Keratinocyte (primary cell): ENCODE measurements around the gene POLD4. TPM values are rescaled to one million over a fixed set of nuclear protein-coding genes. Genes with fewer than 3 reads are reported as not detected.
"Not testable (repeated sequence)": the region's sequence is repeated elsewhere in the genome, so short reads cannot be mapped to it uniquely, and the experiment has no call there.

ENCODE experiments used
- DNase-seq: peaks from one replicate; pipeline ENCODE4 v3.0.0-alpha.2; 2011; ENCODE audit warnings: low read depth, missing footprints, low spot score
- FAIRE-seq: peaks from 2 replicates; lab custom pipeline; 2011; peaks lifted over from hg19 to GRCh38; lab: Jason Lieb, UNC
- H2AFZ ChIP-seq: 2 replicates; pipeline ENCODE4 v1.6.0; 2012; ENCODE audit warnings: low read length, control low read depth, inconsistent platforms; ENCODE audit not compliant: control insufficient read depth
- H3K27ac ChIP-seq: 2 replicates; pipeline ENCODE4 v1.5.1; 2011; ENCODE audit warnings: low read length; ENCODE audit not compliant: control insufficient read depth, insufficient read depth
- H3K27me3 ChIP-seq: 3 replicates; pipeline ENCODE4 v1.6.0; 2011; ENCODE audit warnings: low read length; ENCODE audit not compliant: control insufficient read depth, insufficient read depth; ENCODE audit errors: extremely low read depth
- H3K36me3 ChIP-seq, 2 experiments: 2 replicates in 1 of 2; 3 replicates in 1 of 2; pipeline ENCODE4 v1.5.1; 2011; ENCODE audit warnings: low read length in 2 of 2, mild to moderate bottlenecking in 1 of 2; ENCODE audit not compliant: control insufficient read depth in 2 of 2, insufficient read depth in 2 of 2; ENCODE audit errors: extremely low read depth in 1 of 2
- H3K4me1 ChIP-seq: 3 replicates; pipeline ENCODE4 v1.5.1; 2011; ENCODE audit warnings: low read length; ENCODE audit not compliant: control insufficient read depth, insufficient read depth; ENCODE audit errors: extremely low read depth
- H3K4me2 ChIP-seq: 3 replicates; pipeline ENCODE4 v1.6.0; 2011; ENCODE audit warnings: low read depth, low read length; ENCODE audit not compliant: control insufficient read depth, insufficient read depth; ENCODE audit errors: extremely low read depth
- H3K4me3 ChIP-seq, 3 experiments: fragments of 200-600 bp in 1 of 3; sonication (generic) in 1 of 3; 2 replicates in 2 of 3; 3 replicates in 1 of 3; pipeline ENCODE4 v1.5.1; 2011 to 2016; ENCODE audit warnings: low read length in 3 of 3, mild to moderate bottlenecking in 3 of 3, control low read depth in 2 of 3, inconsistent platforms in 1 of 3, low read depth in 1 of 3, mixed read lengths in 1 of 3, mixed run types in 1 of 3, moderate library complexity in 1 of 3; ENCODE audit not compliant: control insufficient read depth in 2 of 3, insufficient read depth in 2 of 3; ENCODE audit errors: extremely low read depth in 1 of 3
- H3K79me2 ChIP-seq: 2 replicates; pipeline ENCODE4 v1.6.0; 2012; ENCODE audit warnings: low read length; ENCODE audit not compliant: control insufficient read depth, insufficient read depth
- H3K9ac ChIP-seq: 3 replicates; pipeline ENCODE4 v1.6.0; 2011; ENCODE audit warnings: low read length; ENCODE audit not compliant: control insufficient read depth, insufficient read depth; ENCODE audit errors: extremely low read depth
- H3K9me1 ChIP-seq: 3 replicates; pipeline ENCODE4 v1.6.0; 2011; ENCODE audit warnings: low read length; ENCODE audit not compliant: control insufficient read depth, insufficient read depth; ENCODE audit errors: extremely low read depth
- H3K9me3 ChIP-seq: 2 replicates; pipeline ENCODE4 v1.5.1; 2012; ENCODE audit warnings: low read depth, low read length; ENCODE audit not compliant: control insufficient read depth
- H4K20me1 ChIP-seq: 3 replicates; pipeline ENCODE4 v1.6.0; 2011; ENCODE audit warnings: low read length; ENCODE audit not compliant: control insufficient read depth, insufficient read depth; ENCODE audit errors: extremely low read depth
- CTCF ChIP-seq, 3 experiments: IDR thresholded peaks in 1 of 3; conservative IDR thresholded peaks in 1 of 3; optimal IDR thresholded peaks in 1 of 3; 2 replicates in 2 of 3; 3 replicates in 1 of 3; pipeline versions ENCODE3 to v1.5.1; 2011; ENCODE audit warnings: low read length in 3 of 3, mild to moderate bottlenecking in 3 of 3, moderate library complexity in 2 of 3, control low read depth in 1 of 3, inconsistent platforms in 1 of 3; ENCODE audit not compliant: insufficient read depth in 2 of 3; ENCODE audit errors: extremely low read depth in 1 of 3
- EZH2 ChIP-seq: IDR thresholded peaks from one replicate; pipeline ENCODE4 v1.6.1; 2012; ENCODE audit warnings: inconsistent platforms, mild to moderate bottlenecking, low read length, moderate library complexity
- dilution Hi-C: fragments of 300-500 bp; cut with MboI; formaldehyde crosslinking; loops from one replicate; pipeline ENCODE4 v1.7.0; 2020; ENCODE audit warnings: low sequenced_read_pairs; ENCODE audit not compliant: extremely low pct_ligation_motif_present
- polyA plus RNA-seq, 5 experiments: library from polyadenylated mRNA; depleted of rRNA in 3 of 5; stranded (reverse) in 3 of 5; stranded (forward) in 1 of 5; unstranded in 1 of 5; fragments of >200 nt; gene quantifications; 1 replicate in 1 of 5; 2 replicates in 3 of 5; 3 replicates in 1 of 5; pipeline versions ENCODE4 v1.2.1 to v1.2.3, GENCODE V29; 2011 to 2012; ENCODE audit warnings: missing spikeins in 2 of 5, low read depth in 1 of 5, low replicate concordance in 1 of 5

POLD4 gene
- polyA plus RNA-seq, 1 donor (not counting 4 experiments of a cell fraction or from before 2014, with no cell fraction given) = 35.7 TPM

- DNase-seq (no peak), FAIRE-seq (no peak)
Measured at GRCh38 chr11:67320011-67320410, 33.3 kb downstream of the POLD4 start.

GRCh38 chr11:67318876-67319275 is 34.5 kb downstream of the POLD4 start:
- H4K20me1 ChIP-seq, FAIRE-seq, H3K27me3 ChIP-seq, H3K27ac ChIP-seq, H3K9me1 ChIP-seq, dilution Hi-C loops, H3K9ac ChIP-seq, H3K36me3 ChIP-seq, H3K9me3 ChIP-seq, H3K79me2 ChIP-seq, DNase-seq, H2AFZ ChIP-seq: not testable (repeated sequence)
- Histone ChIP-seq H3K4me2 (peak overlapping the region; percentile 100), H3K4me3 (peak overlapping the region in 2 of 3 experiments; percentile 81 to 94), H3K4me1 (peaks cover 22% of the 10 kb centered on the region)

More at GRCh38 chr11:67320011-67320410, 33.3 kb downstream of the POLD4 start:
- peaks cover 20% of the 10 kb centered on the region for H3K4me1 ChIP-seq
- no peaks in the 10 kb centered on the region for H3K27me3 ChIP-seq
- H3K9me3 ChIP-seq = no peaks in the 10 kb centered on the region
- no peak overlapping the region for H3K4me3 ChIP-seq
- H3K9ac ChIP-seq = no peak overlapping the region
- peaks cover 5% of the 10 kb centered on the region for H3K79me2 ChIP-seq
- dilution Hi-C loops = no loop called here
- no peaks in the 10 kb centered on the region for H3K9me1 ChIP-seq
- peaks cover 0 to 4% of the 10 kb centered on the region in 2 experiments for H3K36me3 ChIP-seq
- no peaks in the 10 kb centered on the region for H4K20me1 ChIP-seq
- H2AFZ ChIP-seq = no peak overlapping the region
- TF ChIP-seq EZH2 (no peak), CTCF (optimal IDR thresholded peaks at IDR 0.05 in 1 of 3, IDR thresholded peaks at IDR 0.05 in 1 of 3, conservative IDR thresholded peaks at IDR 0.05 in 1 of 3; ENCODE audit: extremely low read depth in 1 of 3, insufficient read depth in 2 of 3, low read length in 3 of 3) (no peak)
- H3K4me2 ChIP-seq = no peak overlapping the region
- H3K27ac ChIP-seq = no peak overlapping the region
